Suprapubic skin (tissue), 4 donors: ENCODE measurements around the gene SEC24D.

Source experiments
- CTCF ChIP-seq, 2 donors: fragments of 200-600 bp in 1 of 2; fragments of 450-650 bp in 1 of 2; sonication (generic) in 1 of 2; IDR thresholded peaks; one replicate each; pipeline ENCODE4 v1.5.1; 2016 to 2019; ENCODE audit warnings: antibody characterized with exemption in 2 of 2, mild to moderate bottlenecking in 1 of 2, moderate library complexity in 1 of 2
- EP300 ChIP-seq: sonication (generic); formaldehyde crosslinking; IDR thresholded peaks from one replicate; pipeline ENCODE4 v1.6.1; 2017; ENCODE audit warnings: antibody characterized with exemption
- POLR2A ChIP-seq, 2 donors: fragments of 450-650 bp; IDR thresholded peaks; one replicate each; pipeline ENCODE4 v1.6.1; 2017; ENCODE audit warnings: antibody characterized with exemption in 2 of 2, mild to moderate bottlenecking in 2 of 2, moderate library complexity in 2 of 2
- POLR2AphosphoS5 ChIP-seq, 3 donors: sonication (generic); formaldehyde crosslinking; IDR thresholded peaks; one replicate each; pipeline ENCODE4 v1.6.1; 2017; ENCODE audit warnings: antibody characterized with exemption in 3 of 3

GRCh38 chr4:118723369-118723768, 112.6 kb downstream of the SEC24D start:
- no peak for TF ChIP-seq CTCF (IDR thresholded peaks at IDR 0.05)
- TF ChIP-seq POLR2A (IDR thresholded peaks at IDR 0.05), result no peak
- no peak for TF ChIP-seq EP300
- no peak for TF ChIP-seq POLR2AphosphoS5 (IDR thresholded peaks at IDR 0.05)
